HepG2 (cell line): ENCODE measurements around the gene MAP2K3. TPM values are rescaled to one million over a fixed set of nuclear protein-coding genes. Genes with fewer than 3 reads are reported as not detected.

Source experiments
- DDIT3 ChIP-seq: sonication (generic); formaldehyde crosslinking; IDR thresholded peaks from 2 replicates; pipeline ENCODE4 v1.4.0; 2020; ENCODE audit warnings: mild to moderate bottlenecking, missing genetic modification reagents
- HOXD1 ChIP-seq: sonication (generic); formaldehyde crosslinking; IDR thresholded peaks from 2 replicates; pipeline ENCODE4 v1.5.0; 2020; ENCODE audit warnings: missing genetic modification reagents
- KDM3A ChIP-seq: IDR thresholded peaks from 2 replicates; pipeline ENCODE4 v1.6.1; 2018; ENCODE audit warnings: low read depth, missing compliant biosample characterization
- LBX2 ChIP-seq: sonication (generic); formaldehyde crosslinking; IDR thresholded peaks from 2 replicates; pipeline ENCODE4 v1.5.0; 2020; ENCODE audit warnings: missing genetic modification reagents, mild to moderate bottlenecking, borderline replicate concordance
- MAX ChIP-seq: IDR thresholded peaks from 2 replicates; pipeline ENCODE4 v1.6.1; 2012; ENCODE audit warnings: inconsistent platforms
- MXD4 ChIP-seq: IDR thresholded peaks from 2 replicates; pipeline ENCODE4 v1.6.1; 2016; ENCODE audit warnings: mild to moderate bottlenecking, missing biosample characterization, missing genetic modification reagents
- PAF1 ChIP-seq: IDR thresholded peaks from 2 replicates; pipeline ENCODE4 v1.6.1; 2016; ENCODE audit warnings: missing genetic modification reagents, missing compliant biosample characterization
- PAX8 ChIP-seq: sonication (generic); formaldehyde crosslinking; IDR thresholded peaks from 2 replicates; pipeline ENCODE4 v1.8.0; 2022; ENCODE audit warnings: mild to moderate bottlenecking, missing genetic modification reagents, borderline replicate concordance
- PCBP2 ChIP-seq: fragments of 200-400 bp; formaldehyde crosslinking; optimal IDR thresholded peaks from 2 replicates; pipeline ENCODE3; 2018; ENCODE audit warnings: low read length, low read depth; ENCODE audit not compliant: poor library complexity, severe bottlenecking
- PHF21A ChIP-seq: sonication (generic); formaldehyde crosslinking; IDR thresholded peaks from 2 replicates; pipeline ENCODE4 v1.5.0; 2020; ENCODE audit warnings: mild to moderate bottlenecking, missing genetic modification reagents
- RAD51 ChIP-seq: fragments of 450-650 bp; IDR thresholded peaks from 2 replicates; pipeline ENCODE4 v1.6.1; 2016; ENCODE audit warnings: borderline replicate concordance
- RXRB ChIP-seq: IDR thresholded peaks from 2 replicates; pipeline ENCODE4 v1.6.1; 2016; ENCODE audit warnings: borderline replicate concordance, missing genetic modification reagents, missing compliant biosample characterization
- SATB2 ChIP-seq: sonication (generic); formaldehyde crosslinking; IDR thresholded peaks from 2 replicates; pipeline ENCODE4 v1.5.0; 2020; ENCODE audit warnings: missing genetic modification reagents
- SETDB1 ChIP-seq: sonication (generic); formaldehyde crosslinking; IDR thresholded peaks from 2 replicates; pipeline ENCODE4 v1.5.1; 2020; ENCODE audit warnings: missing genetic modification reagents, mild to moderate bottlenecking, borderline replicate concordance
- SOX13 ChIP-seq, 3 experiments: fragments of 450-650 bp in 1 of 3; sonication (generic) in 1 of 3; formaldehyde crosslinking in 1 of 3; IDR thresholded peaks in 2 of 3; conservative IDR thresholded peaks in 1 of 3; 2 replicates each; pipeline versions ENCODE4 v1.5.0 to v1.6.1; 2016 to 2020; ENCODE audit warnings: antibody characterized with exemption in 1 of 3, mild to moderate bottlenecking in 1 of 3, missing compliant biosample characterization in 1 of 3, missing genetic modification reagents in 1 of 3, moderate library complexity in 1 of 3
- TERF1 ChIP-seq: sonication (generic); formaldehyde crosslinking; IDR thresholded peaks from 2 replicates; pipeline ENCODE4 v1.8.0; 2022; ENCODE audit warnings: mild to moderate bottlenecking, missing genetic modification reagents, moderate library complexity
- ZNF124 ChIP-seq: sonication (generic); formaldehyde crosslinking; IDR thresholded peaks from 2 replicates; pipeline ENCODE4 v1.4.0; 2020; ENCODE audit warnings: missing genetic modification reagents
- ZNF142 ChIP-seq: sonication (generic); formaldehyde crosslinking; IDR thresholded peaks from 2 replicates; pipeline ENCODE4 v1.4.0; 2020; ENCODE audit warnings: missing genetic modification reagents
- ZNF224 ChIP-seq: sonication (generic); formaldehyde crosslinking; IDR thresholded peaks from 2 replicates; pipeline ENCODE4 v1.5.0; 2020; ENCODE audit warnings: mild to moderate bottlenecking, missing genetic modification reagents
- ZNF569 ChIP-seq: sonication (generic); formaldehyde crosslinking; IDR thresholded peaks from 2 replicates; pipeline ENCODE4 v1.5.0; 2020; ENCODE audit warnings: mild to moderate bottlenecking, missing genetic modification reagents, moderate library complexity, borderline replicate concordance
- ZNF616 ChIP-seq: sonication (generic); formaldehyde crosslinking; IDR thresholded peaks from 2 replicates; pipeline ENCODE4 v1.5.0; 2020; ENCODE audit warnings: low read depth, mild to moderate bottlenecking, missing genetic modification reagents
- ZNF782 ChIP-seq: sonication (generic); formaldehyde crosslinking; IDR thresholded peaks from 2 replicates; pipeline ENCODE4 v1.4.0; 2020; ENCODE audit warnings: missing genetic modification reagents, mild to moderate bottlenecking, borderline replicate concordance
- polyA plus RNA-seq, 8 experiments: library from polyadenylated mRNA; depleted of rRNA in 3 of 8; stranded (reverse) in 7 of 8; unstranded in 1 of 8; fragments of >200 nt; fragmentation: Illumina TruSeq in 4 of 8; extraction: Trizol in 4 of 8; gene quantifications; 2 replicates each; pipeline versions ENCODE4 v1.2.1 to v1.2.3, GENCODE V29; 2011 to 2016; ENCODE audit warnings: low read depth in 4 of 8, missing spikeins in 1 of 8, mixed read lengths in 1 of 8; ENCODE audit not compliant: insufficient read depth in 1 of 8
- total RNA-seq, 5 experiments: library from RNA; depleted of rRNA; stranded (reverse); fragments of >200 nt; fragmentation: Illumina TruSeq; extraction: Trizol; gene quantifications; 2 replicates each; pipeline ENCODE4 v1.2.3, GENCODE V29; 2016; ENCODE audit warnings: low read depth in 1 of 5

The MAP2K3 gene
- total and polyA plus RNA-seq, 2 of the 13 experiments (the other 11 are each of a cell fraction or from before 2014, with no cell fraction given), result 20.5 to 27.4 TPM

- TF ChIP-seq PCBP2, result no peak
- TF ChIP-seq ZNF616 (CRISPR knock-in tag), result no peak
- TF ChIP-seq ZNF782 (CRISPR knock-in tag), result peak; percentile 33; the same call in 1 of the 2 replicates
- TF ChIP-seq PAX8 (CRISPR knock-in tag), result no peak
- no peak for TF ChIP-seq SETDB1 (CRISPR knock-in tag)
- TF ChIP-seq DDIT3 (CRISPR knock-in tag), result no peak
- no peak; the same call in 1 of the 2 replicates for TF ChIP-seq SOX13 (IDR thresholded peaks at IDR 0.05)
- peak in 1 of 2 experiments; percentile 51; a peak in 1 of 4 replicates for TF ChIP-seq SOX13 (CRISPR knock-in tag; conservative IDR thresholded peaks at IDR 0.05 in 1 of 2, IDR thresholded peaks at IDR 0.05 in 1 of 2)
- no peak for TF ChIP-seq SATB2 (CRISPR knock-in tag)
- TF ChIP-seq ZNF569 (CRISPR knock-in tag), result no peak
- TF ChIP-seq MXD4, result peak; percentile 69
- peak; percentile 90 for TF ChIP-seq PHF21A (CRISPR knock-in tag)
- TF ChIP-seq LBX2, result no peak
- no peak for TF ChIP-seq HOXD1 (CRISPR knock-in tag)
- TF ChIP-seq ZNF224 (CRISPR knock-in tag), result no peak
- TF ChIP-seq PAF1 (CRISPR knock-in tag), result no peak
- TF ChIP-seq RAD51, result no peak
- peak; percentile 30; the same call in 1 of the 2 replicates for TF ChIP-seq RXRB (CRISPR knock-in tag)
- peak; percentile 63; the same call in 1 of the 2 replicates for TF ChIP-seq KDM3A (CRISPR knock-in tag)
- no peak for TF ChIP-seq ZNF142 (CRISPR knock-in tag)
- peak; percentile 76 for TF ChIP-seq MAX
- no peak; the same call in 1 of the 2 replicates for TF ChIP-seq ZNF124 (CRISPR knock-in tag)
- TF ChIP-seq TERF1, result no peak
Observed at GRCh38 chr17:21287703-21288449, 3.4 kb downstream of the MAP2K3 start (continued).
